ENCODE data around the gene MAT1A. TPM values are rescaled to one million over a fixed set of nuclear protein-coding genes. Genes with fewer than 3 reads are reported as not detected.
"Not testable (repeated sequence)": the region's sequence is repeated elsewhere in the genome, so short reads cannot be mapped to it uniquely, and the experiment has no call there.

MAT1A gene
- total RNA-seq, 2 donors from 2014 or later, result 0.53 to 0.58 TPM

DNA sequence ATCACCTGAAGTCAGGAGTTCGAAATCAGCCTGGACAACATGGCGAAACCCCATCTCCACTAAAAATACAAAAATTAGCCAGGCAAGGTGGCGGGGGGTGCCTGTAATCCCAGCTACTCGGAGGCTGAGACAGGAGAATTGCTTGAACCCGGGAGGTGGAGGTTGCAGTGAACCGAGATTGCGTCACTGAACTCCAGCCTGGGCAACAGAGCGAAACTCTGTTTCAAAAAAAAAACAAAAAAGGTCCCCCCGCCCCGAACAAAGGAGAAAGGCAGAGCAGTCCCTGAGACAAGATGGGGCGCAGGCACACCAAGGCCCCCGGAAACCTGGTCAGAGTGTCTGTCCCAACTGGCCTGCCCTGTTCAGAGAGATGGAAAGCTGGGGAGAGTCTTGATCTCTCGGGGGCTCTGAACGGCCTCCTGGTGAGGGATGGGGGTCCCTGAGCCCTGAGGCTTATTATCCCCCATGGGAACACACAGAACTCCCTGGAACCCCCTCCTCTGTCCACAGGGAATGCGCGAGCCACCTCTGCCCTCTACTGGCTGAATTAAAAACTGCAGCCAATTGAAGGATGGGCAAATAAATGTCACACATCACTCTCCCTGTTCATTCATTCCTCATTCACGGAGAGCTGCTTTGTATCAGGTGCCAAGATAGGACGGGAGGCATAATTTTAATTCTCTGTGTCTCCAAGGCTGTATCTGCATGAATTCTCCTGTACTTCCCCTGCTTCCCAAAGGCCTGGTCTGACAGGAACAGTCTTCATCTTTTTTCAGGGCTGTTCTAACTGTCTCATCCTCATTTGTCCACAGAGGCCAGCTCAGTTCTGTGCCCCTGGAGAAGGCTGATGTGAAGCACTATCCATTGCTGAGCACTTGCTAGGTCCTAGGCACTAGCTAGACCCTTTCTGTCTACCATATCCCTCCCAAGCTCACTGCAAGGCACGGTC is 28.9 kb downstream of the MAT1A start:
- Mint-ChIP-seq H3K36me3 (ENCODE audit: low read depth) (no peaks in the 10 kb centered on the region), H3K27ac (no peak overlapping the region), H3K9me3 (peaks cover 9% of the 10 kb centered on the region), H3K27me3 (ENCODE audit: insufficient read depth) (peaks cover 7% of the 10 kb centered on the region), H3K4me1 (peaks cover 3% of the 10 kb centered on the region), H3K4me3 (no peak overlapping the region)
- Histone ChIP-seq H3K27me3 (ENCODE audit: control insufficient read depth, insufficient read depth, low read length, poor library complexity, severe bottlenecking) (no peaks in the 10 kb centered on the region), H3K36me3 (ENCODE audit: control insufficient read depth, insufficient read depth, low read length) (no peaks in the 10 kb centered on the region), H3K9ac (ENCODE audit: extremely low read depth, low read length, poor library complexity, severe bottlenecking) (no peak overlapping the region), H3K27ac (ENCODE audit: low read depth, low read length) (no peak overlapping the region), H3K9me3 (ENCODE audit: control insufficient read depth, low read length) (peaks cover 11% of the 10 kb centered on the region), H3K4me1 (ENCODE audit: control insufficient read depth, insufficient read depth, low read length) (no peaks in the 10 kb centered on the region), H3K4me3 (ENCODE audit: low read length) (no peak overlapping the region)
- 58 to 69% methylated on average over 12 to 19 of the region's 19 CpGs for WGBS, 2 experiments (ENCODE audit: insufficient coverage in 1 of 2, insufficient read length in 1 of 2)
- DNase-seq, result peak; percentile 89
- TF ChIP-seq, protein P1, sequence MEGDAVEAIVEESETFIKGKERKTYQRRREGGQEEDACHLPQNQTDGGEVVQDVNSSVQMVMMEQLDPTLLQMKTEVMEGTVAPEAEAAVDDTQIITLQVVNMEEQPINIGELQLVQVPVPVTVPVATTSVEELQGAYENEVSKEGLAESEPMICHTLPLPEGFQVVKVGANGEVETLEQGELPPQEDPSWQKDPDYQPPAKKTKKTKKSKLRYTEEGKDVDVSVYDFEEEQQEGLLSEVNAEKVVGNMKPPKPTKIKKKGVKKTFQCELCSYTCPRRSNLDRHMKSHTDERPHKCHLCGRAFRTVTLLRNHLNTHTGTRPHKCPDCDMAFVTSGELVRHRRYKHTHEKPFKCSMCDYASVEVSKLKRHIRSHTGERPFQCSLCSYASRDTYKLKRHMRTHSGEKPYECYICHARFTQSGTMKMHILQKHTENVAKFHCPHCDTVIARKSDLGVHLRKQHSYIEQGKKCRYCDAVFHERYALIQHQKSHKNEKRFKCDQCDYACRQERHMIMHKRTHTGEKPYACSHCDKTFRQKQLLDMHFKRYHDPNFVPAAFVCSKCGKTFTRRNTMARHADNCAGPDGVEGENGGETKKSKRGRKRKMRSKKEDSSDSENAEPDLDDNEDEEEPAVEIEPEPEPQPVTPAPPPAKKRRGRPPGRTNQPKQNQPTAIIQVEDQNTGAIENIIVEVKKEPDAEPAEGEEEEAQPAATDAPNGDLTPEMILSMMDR (conservative IDR thresholded peaks at IDR 0.05), result peak; percentile 89

DNA sequence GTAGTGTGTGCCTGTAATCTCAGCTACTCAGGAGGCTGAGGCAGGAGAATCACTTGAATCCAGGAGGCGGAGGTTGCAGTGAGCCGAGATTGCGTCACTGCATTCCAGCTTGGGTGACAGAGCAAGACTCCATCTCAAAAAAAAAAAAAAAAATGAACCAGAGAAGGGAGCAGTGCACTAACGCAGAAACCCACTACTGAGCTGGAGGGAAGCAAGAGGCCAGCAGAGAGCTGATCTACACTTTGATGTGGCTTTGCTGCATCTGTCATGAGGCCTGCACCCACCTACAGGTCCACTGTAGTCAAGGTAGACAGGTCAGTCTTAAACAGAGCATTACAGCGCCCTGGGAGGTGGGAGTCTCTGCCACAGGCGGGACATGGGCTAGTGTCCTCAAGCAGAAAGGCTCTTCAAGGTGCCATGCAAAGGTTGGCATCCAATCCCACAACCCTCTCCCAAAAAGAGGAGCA is 30.0 kb downstream of the MAT1A start:
- 88 to 98% methylated on average over 4 to 6 of the region's 6 CpGs for WGBS, 2 experiments (ENCODE audit: insufficient coverage in 1 of 2, insufficient read length in 1 of 2)
- TF ChIP-seq, protein P1 (conservative IDR thresholded peaks at IDR 0.05), result no peak
- Mint-ChIP-seq H3K36me3 (ENCODE audit: low read depth) (no peaks in the 10 kb centered on the region), H3K4me3 (no peak overlapping the region), H3K4me1 (no peaks in the 10 kb centered on the region), H3K27me3 (ENCODE audit: insufficient read depth) (peaks cover 7% of the 10 kb centered on the region), H3K27ac (no peak overlapping the region), H3K9me3 (peaks cover 9% of the 10 kb centered on the region)
- Histone ChIP-seq H3K27me3 (ENCODE audit: control insufficient read depth, insufficient read depth, low read length, poor library complexity, severe bottlenecking) (no peaks in the 10 kb centered on the region), H3K4me3 (ENCODE audit: low read length) (no peak overlapping the region), H3K4me1 (ENCODE audit: control insufficient read depth, insufficient read depth, low read length) (no peaks in the 10 kb centered on the region), H3K9ac (ENCODE audit: extremely low read depth, low read length, poor library complexity, severe bottlenecking) (no peak overlapping the region), H3K36me3 (ENCODE audit: control insufficient read depth, insufficient read depth, low read length) (no peaks in the 10 kb centered on the region), H3K27ac (ENCODE audit: low read depth, low read length) (no peak overlapping the region), H3K9me3 (ENCODE audit: control insufficient read depth, low read length) (peaks cover 11% of the 10 kb centered on the region)
- peak; percentile 47 for DNase-seq

DNA sequence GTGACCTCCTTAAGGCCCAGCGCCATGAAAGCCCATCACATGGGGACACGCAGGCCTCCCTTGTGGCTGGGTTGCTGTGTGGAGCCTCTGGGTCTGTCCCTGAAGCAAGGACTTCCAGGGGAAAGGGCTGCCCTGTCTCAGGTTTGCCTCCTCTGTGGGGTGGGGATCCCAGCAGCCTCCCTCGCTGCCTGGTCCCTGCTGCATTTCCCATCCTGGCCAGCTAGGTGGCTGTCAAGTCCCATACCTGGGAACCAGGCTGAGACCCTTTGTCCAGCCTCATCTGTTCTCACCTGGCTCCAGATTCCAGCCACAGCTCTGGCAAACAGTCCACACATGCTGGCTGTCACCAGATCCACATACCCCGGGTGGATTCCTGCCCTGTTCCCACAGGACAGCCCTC is 32.7 kb downstream of the MAT1A start:
- H3K9me3 Mint-ChIP-seq; H3K27ac ChIP-seq (ENCODE audit: low read depth, low read length); H3K4me3 ChIP-seq (ENCODE audit: low read length); H3K4me1 Mint-ChIP-seq; H3K4me3 Mint-ChIP-seq; H3K9me3 ChIP-seq (ENCODE audit: control insufficient read depth, low read length); H3K27ac Mint-ChIP-seq; H3K27me3 ChIP-seq (ENCODE audit: control insufficient read depth, insufficient read depth, low read length, poor library complexity, severe bottlenecking); H3K4me1 ChIP-seq (ENCODE audit: control insufficient read depth, insufficient read depth, low read length); H3K9ac ChIP-seq (ENCODE audit: extremely low read depth, low read length, poor library complexity, severe bottlenecking); H3K36me3 ChIP-seq (ENCODE audit: control insufficient read depth, insufficient read depth, low read length); H3K36me3 Mint-ChIP-seq (ENCODE audit: low read depth): not testable (repeated sequence)
- peak; percentile 92 for DNase-seq
- TF ChIP-seq, protein P1 (conservative IDR thresholded peaks at IDR 0.05), result peak; percentile 76
- peaks cover 23% of the 10 kb centered on the region for H3K27me3 Mint-ChIP-seq (ENCODE audit: insufficient read depth)
- WGBS, 2 experiments (ENCODE audit: insufficient coverage in 1 of 2, insufficient read length in 1 of 2), result 7 to 17% methylated on average over 2 to 4 of the region's 4 CpGs

DNA sequence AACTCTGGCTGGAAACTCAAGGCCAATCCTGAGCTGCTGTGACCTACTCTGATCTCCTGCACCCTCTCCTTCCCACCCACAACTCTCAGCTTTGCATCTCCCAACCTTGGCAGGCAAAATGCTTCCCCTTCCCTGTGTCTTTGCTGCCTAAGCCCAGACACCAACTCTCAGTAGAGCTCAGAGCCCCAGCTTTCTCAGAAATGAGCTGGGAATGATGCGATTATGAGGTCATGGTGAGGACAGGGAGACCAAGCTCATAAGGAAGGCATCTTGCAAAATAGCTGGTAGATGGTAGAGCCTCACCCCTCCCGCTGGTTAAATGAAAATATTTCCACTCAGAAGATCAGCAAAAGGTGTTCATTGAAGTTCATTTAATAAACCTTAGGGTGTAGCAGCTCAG is 34.7 kb downstream of the MAT1A start:
- not testable (repeated sequence) for H3K9me3 Mint-ChIP-seq; H3K4me3 Mint-ChIP-seq; H3K27ac ChIP-seq (ENCODE audit: low read depth, low read length); H3K27me3 ChIP-seq (ENCODE audit: control insufficient read depth, insufficient read depth, low read length, poor library complexity, severe bottlenecking); H3K4me1 Mint-ChIP-seq; H3K27ac Mint-ChIP-seq; H3K4me1 ChIP-seq (ENCODE audit: control insufficient read depth, insufficient read depth, low read length); H3K9me3 ChIP-seq (ENCODE audit: control insufficient read depth, low read length); H3K9ac ChIP-seq (ENCODE audit: extremely low read depth, low read length, poor library complexity, severe bottlenecking); H3K36me3 Mint-ChIP-seq (ENCODE audit: low read depth); DNase-seq; H3K4me3 ChIP-seq (ENCODE audit: low read length); H3K36me3 ChIP-seq (ENCODE audit: control insufficient read depth, insufficient read depth, low read length)
- no CpG with 5 or more reads among the region's 2 CpGs for WGBS, 2 experiments (ENCODE audit: insufficient coverage in 1 of 2, insufficient read length in 1 of 2)
- H3K27me3 Mint-ChIP-seq (ENCODE audit: insufficient read depth), result peaks cover 23% of the 10 kb centered on the region

DNA sequence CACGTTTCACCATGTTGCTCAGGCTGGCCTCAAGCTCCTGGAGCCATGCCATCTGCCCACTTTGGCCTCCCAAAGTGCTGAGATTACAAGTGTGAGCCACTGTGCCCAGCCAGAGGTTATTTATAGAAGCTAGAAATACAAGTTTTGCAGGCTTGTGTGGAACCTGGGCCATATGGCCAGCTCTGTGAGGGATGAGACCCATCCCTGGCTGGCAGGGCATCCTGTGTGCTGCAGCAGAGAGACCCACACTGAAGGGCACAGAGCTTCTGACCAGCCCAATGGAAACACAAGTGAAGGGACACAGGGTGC is 35.5 kb downstream of the MAT1A start:
- 66 to 85% methylated on average over 1 of the region's 1 CpG for WGBS, 2 experiments (ENCODE audit: insufficient coverage in 1 of 2, insufficient read length in 1 of 2)
- not testable (repeated sequence) for H3K9me3 ChIP-seq (ENCODE audit: control insufficient read depth, low read length); H3K4me3 ChIP-seq (ENCODE audit: low read length); H3K4me3 Mint-ChIP-seq; H3K9ac ChIP-seq (ENCODE audit: extremely low read depth, low read length, poor library complexity, severe bottlenecking); H3K27ac Mint-ChIP-seq; H3K27ac ChIP-seq (ENCODE audit: low read depth, low read length); H3K4me1 Mint-ChIP-seq; H3K9me3 Mint-ChIP-seq; H3K4me1 ChIP-seq (ENCODE audit: control insufficient read depth, insufficient read depth, low read length); DNase-seq; H3K36me3 Mint-ChIP-seq (ENCODE audit: low read depth); H3K36me3 ChIP-seq (ENCODE audit: control insufficient read depth, insufficient read depth, low read length); H3K27me3 ChIP-seq (ENCODE audit: control insufficient read depth, insufficient read depth, low read length, poor library complexity, severe bottlenecking)
- peaks cover 23% of the 10 kb centered on the region for H3K27me3 Mint-ChIP-seq (ENCODE audit: insufficient read depth)
